ENCODE results near the gene SMYD3. TPM values are rescaled to one million over a fixed set of nuclear protein-coding genes. Genes with fewer than 3 reads are reported as not detected.
"Not testable (repeated sequence)": the region's sequence is repeated elsewhere in the genome, so short reads cannot be mapped to it uniquely, and the experiment has no call there.

SMYD3 gene
- total RNA-seq, 4 donors from 2014 or later, result 10.5 to 36.4 (median 22.5) TPM

GRCh38 chr1:245718123-245718522 is 789.0 kb downstream of the SMYD3 start:
- DNase-seq, result no peak
- Histone ChIP-seq H3K4me1 (no peaks in the 10 kb centered on the region), H3K4me3 (no peak overlapping the region), H3K9me3 (no peaks in the 10 kb centered on the region), H3K36me3 (no peaks in the 10 kb centered on the region), H3K27ac (no peak overlapping the region), H3K27me3 (no peaks in the 10 kb centered on the region)
- intact Hi-C loops (cut with DNase I; ENCODE audit: low total_unique reads), result no loop called here
- TF ChIP-seq POLR2A (IDR thresholded peaks at IDR 0.05), result no peak
- no peak for TF ChIP-seq CTCF (IDR thresholded peaks at IDR 0.05)

GRCh38 chr1:245717611-245718010 is 789.5 kb downstream of the SMYD3 start:
- TF ChIP-seq CTCF (IDR thresholded peaks at IDR 0.05) (no peak), POLR2A (IDR thresholded peaks at IDR 0.05) (no peak)

GRCh38 chr1:245716561-245716960 is 790.5 kb downstream of the SMYD3 start:
- Histone ChIP-seq H3K27me3 (no peaks in the 10 kb centered on the region), H3K36me3 (no peaks in the 10 kb centered on the region), H3K9me3 (no peaks in the 10 kb centered on the region), H3K27ac (no peak overlapping the region), H3K4me1 (no peaks in the 10 kb centered on the region), H3K4me3 (no peak overlapping the region)
- no peak for DNase-seq
- no peak for TF ChIP-seq CTCF (IDR thresholded peaks at IDR 0.05)
- no peak for TF ChIP-seq POLR2A (IDR thresholded peaks at IDR 0.05)
- intact Hi-C loops (cut with DNase I; ENCODE audit: low total_unique reads), result no loop called here

More at GRCh38 chr1:245717611-245718010, 789.5 kb downstream of the SMYD3 start:
- intact Hi-C loops (cut with DNase I; ENCODE audit: low total_unique reads), result no loop called here
- H3K36me3 ChIP-seq, result no peaks in the 10 kb centered on the region
- H3K9me3 ChIP-seq, result no peaks in the 10 kb centered on the region
- H3K4me1 ChIP-seq, result no peaks in the 10 kb centered on the region
- no peak overlapping the region for H3K4me3 ChIP-seq
- no peaks in the 10 kb centered on the region for H3K27me3 ChIP-seq
- H3K27ac ChIP-seq, result no peak overlapping the region
- no peak for DNase-seq

GRCh38 chr1:245715970-245716369 is 791.1 kb downstream of the SMYD3 start:
- TF ChIP-seq CTCF (IDR thresholded peaks at IDR 0.05), result no peak
- TF ChIP-seq POLR2A (IDR thresholded peaks at IDR 0.05), result no peak
- no peaks in the 10 kb centered on the region for H3K4me1 ChIP-seq
- H3K27me3 ChIP-seq, result no peaks in the 10 kb centered on the region
- no peak overlapping the region for H3K4me3 ChIP-seq
- intact Hi-C loops (cut with DNase I; ENCODE audit: low total_unique reads), result no loop called here
- no peak for DNase-seq
- H3K27ac ChIP-seq, result no peak overlapping the region
- no peaks in the 10 kb centered on the region for H3K9me3 ChIP-seq
- no peaks in the 10 kb centered on the region for H3K36me3 ChIP-seq

GRCh38 chr1:245715291-245715701 is 791.8 kb downstream of the SMYD3 start:
- no peak overlapping the region for H3K27ac ChIP-seq
- H3K4me3 ChIP-seq, result no peak overlapping the region
- no peaks in the 10 kb centered on the region for H3K36me3 ChIP-seq
- no peak for TF ChIP-seq CTCF (IDR thresholded peaks at IDR 0.05)
- no peak for TF ChIP-seq POLR2A (IDR thresholded peaks at IDR 0.05)
- H3K27me3 ChIP-seq, result no peaks in the 10 kb centered on the region
- no peaks in the 10 kb centered on the region for H3K9me3 ChIP-seq
- intact Hi-C loops (cut with DNase I; ENCODE audit: low total_unique reads), result no loop called here
- no peaks in the 10 kb centered on the region for H3K4me1 ChIP-seq
- DNase-seq, result no peak

GRCh38 chr1:245714027-245714426 is 793.1 kb downstream of the SMYD3 start:
- DNase-seq; H3K4me3 ChIP-seq; H3K36me3 ChIP-seq; H3K27ac ChIP-seq; intact Hi-C loops (cut with DNase I; ENCODE audit: low total_unique reads); H3K4me1 ChIP-seq; H3K9me3 ChIP-seq; H3K27me3 ChIP-seq: not testable (repeated sequence)
